Measurements from ENCODE around the gene HAL.

GRCh38 chr12:95970905-95971304 lies 25.2 kb downstream of the HAL start:
- TF ChIP-seq CTCF (conservative IDR thresholded peaks at IDR 0.05) (no peak), ZFX (IDR thresholded peaks at IDR 0.05) (no peak)
